GM18520 (cell line): ENCODE data around the gene R3HCC1L.
"Not testable (repeated sequence)": the region's sequence is repeated elsewhere in the genome, so short reads cannot be mapped to it uniquely, and the experiment has no call there.

Source experiments
- ATAC-seq: cut with Tn5 transposase; IDR thresholded peaks from one replicate; pipeline ENCODE4 v1.9.1; 2021; ENCODE audit not compliant: unreplicated experiment

R3HCC1L gene

GRCh38 chr10:98226508-98227144 lies 92.2 kb downstream of the R3HCC1L start:
- no peak for ATAC-seq

- ATAC-seq: not testable (repeated sequence)
Observed at GRCh38 chr10:98227713-98228112, 93.3 kb downstream of the R3HCC1L start.

GRCh38 chr10:98228266-98228665 lies 93.8 kb downstream of the R3HCC1L start:
- not testable (repeated sequence) for ATAC-seq

GRCh38 chr10:98231417-98231816 lies 97.0 kb downstream of the R3HCC1L start:
- no peak for ATAC-seq

- ATAC-seq: no peak
Observed at GRCh38 chr10:98235846-98236245, 101.4 kb downstream of the R3HCC1L start.

GRCh38 chr10:98236862-98237261 lies 102.4 kb downstream of the R3HCC1L start:
- no peak for ATAC-seq

GRCh38 chr10:98238391-98238790 lies 103.9 kb downstream of the R3HCC1L start:
- ATAC-seq: no peak

GRCh38 chr10:98240524-98240923 lies 106.1 kb downstream of the R3HCC1L start:
- no peak for ATAC-seq

GRCh38 chr10:98242823-98243222 lies 108.4 kb downstream of the R3HCC1L start:
- ATAC-seq: no peak

- no peak for ATAC-seq
Observed at GRCh38 chr10:98244141-98244540, 109.7 kb downstream of the R3HCC1L start.

GRCh38 chr10:98244586-98244985 lies 110.1 kb downstream of the R3HCC1L start:
- no peak for ATAC-seq

- no peak for ATAC-seq
Observed at GRCh38 chr10:98246911-98247805, 112.7 kb downstream of the R3HCC1L start.

- no peak for ATAC-seq
Observed at GRCh38 chr10:98248018-98248417, 113.6 kb downstream of the R3HCC1L start.

GRCh38 chr10:98249134-98249533 lies 114.7 kb downstream of the R3HCC1L start:
- ATAC-seq: no peak

- ATAC-seq: no peak
Observed at GRCh38 chr10:98251399-98251798, 116.9 kb downstream of the R3HCC1L start.

- no peak for ATAC-seq
Observed at GRCh38 chr10:98252464-98252863, 118.0 kb downstream of the R3HCC1L start.

GRCh38 chr10:98253499-98253898 lies 119.0 kb downstream of the R3HCC1L start:
- no peak for ATAC-seq

GRCh38 chr10:98254234-98254974 lies 119.9 kb downstream of the R3HCC1L start:
- no peak for ATAC-seq

GRCh38 chr10:98255146-98255877 lies 120.9 kb downstream of the R3HCC1L start:
- ATAC-seq: no peak

GRCh38 chr10:98256692-98257091 lies 122.2 kb downstream of the R3HCC1L start:
- ATAC-seq: no peak

- ATAC-seq: no peak
Observed at GRCh38 chr10:98257198-98257597, 122.7 kb downstream of the R3HCC1L start.
